Gastrocnemius medialis (tissue), 4 donors: Measurements from ENCODE around the gene CPLX1.

Experiments used
- POLR2A ChIP-seq, 2 donors: fragments of 450-650 bp; IDR thresholded peaks; one replicate each; pipeline ENCODE4 v1.6.1; 2017; ENCODE audit warnings: antibody characterized with exemption in 2 of 2, mild to moderate bottlenecking in 2 of 2, moderate library complexity in 2 of 2
- TF ChIP-seq, protein P1 (sequence below), 5 experiments: fragments of 450-650 bp in 3 of 5; fragments of 200-600 bp in 2 of 5; sonication (generic) in 2 of 5; IDR thresholded peaks in 4 of 5; conservative IDR thresholded peaks in 1 of 5; 1 replicate in 4 of 5; 2 replicates in 1 of 5; pipeline ENCODE4 v1.5.1; 2016 to 2019; ENCODE audit warnings: antibody characterized with exemption in 5 of 5, mild to moderate bottlenecking in 3 of 5, moderate library complexity in 3 of 5

DNA sequence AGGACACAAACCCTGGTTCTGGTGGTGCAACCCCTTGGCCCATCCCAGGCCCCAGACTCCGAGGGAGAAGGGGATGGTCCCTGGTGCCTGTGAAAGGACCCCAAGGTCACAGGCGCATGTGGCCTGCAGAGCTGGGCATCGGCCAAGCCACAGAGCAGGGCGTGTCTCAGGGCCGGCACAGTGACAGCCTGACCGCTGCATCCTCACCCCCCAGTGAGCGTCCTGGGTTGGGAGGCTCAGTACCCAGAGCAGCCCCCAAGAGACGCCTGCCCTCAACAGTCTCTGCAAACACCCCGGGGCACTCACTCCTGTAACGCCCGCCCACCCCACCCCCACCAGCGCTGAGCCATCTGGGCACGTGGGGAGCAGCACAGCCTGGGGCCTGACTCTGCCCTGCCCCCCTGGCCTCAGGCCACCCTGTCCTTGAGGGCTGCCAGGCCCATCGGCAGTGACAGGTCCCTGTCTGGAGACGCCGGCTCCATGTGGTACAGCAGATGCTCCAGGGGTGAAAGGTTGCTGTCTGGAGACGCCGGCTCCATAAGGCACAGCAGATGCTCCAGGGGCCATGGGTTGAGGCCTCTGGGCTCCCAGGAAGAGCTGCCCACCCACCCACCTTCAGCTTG lies 24.5 kb upstream of the CPLX1 start:
- TF ChIP-seq, protein P1, sequence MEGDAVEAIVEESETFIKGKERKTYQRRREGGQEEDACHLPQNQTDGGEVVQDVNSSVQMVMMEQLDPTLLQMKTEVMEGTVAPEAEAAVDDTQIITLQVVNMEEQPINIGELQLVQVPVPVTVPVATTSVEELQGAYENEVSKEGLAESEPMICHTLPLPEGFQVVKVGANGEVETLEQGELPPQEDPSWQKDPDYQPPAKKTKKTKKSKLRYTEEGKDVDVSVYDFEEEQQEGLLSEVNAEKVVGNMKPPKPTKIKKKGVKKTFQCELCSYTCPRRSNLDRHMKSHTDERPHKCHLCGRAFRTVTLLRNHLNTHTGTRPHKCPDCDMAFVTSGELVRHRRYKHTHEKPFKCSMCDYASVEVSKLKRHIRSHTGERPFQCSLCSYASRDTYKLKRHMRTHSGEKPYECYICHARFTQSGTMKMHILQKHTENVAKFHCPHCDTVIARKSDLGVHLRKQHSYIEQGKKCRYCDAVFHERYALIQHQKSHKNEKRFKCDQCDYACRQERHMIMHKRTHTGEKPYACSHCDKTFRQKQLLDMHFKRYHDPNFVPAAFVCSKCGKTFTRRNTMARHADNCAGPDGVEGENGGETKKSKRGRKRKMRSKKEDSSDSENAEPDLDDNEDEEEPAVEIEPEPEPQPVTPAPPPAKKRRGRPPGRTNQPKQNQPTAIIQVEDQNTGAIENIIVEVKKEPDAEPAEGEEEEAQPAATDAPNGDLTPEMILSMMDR (IDR thresholded peaks at IDR 0.05 in 4 of 5, conservative IDR thresholded peaks at IDR 0.05 in 1 of 5) = no peak
- TF ChIP-seq POLR2A (IDR thresholded peaks at IDR 0.05) = no peak
